ENCODE data around the gene SSH2. TPM values are rescaled to one million over a fixed set of nuclear protein-coding genes. Genes with fewer than 3 reads are reported as not detected.
A peak's percentile ranks its signal among the peaks of the same experiment; 100 is the strongest.

Gene SSH2
- total and polyA plus RNA-seq, 9 of the 15 experiments (the other 6 are each of a cell fraction or from before 2014, with no cell fraction given) = 3.9 to 16.1 (median 10.2) TPM

DNA sequence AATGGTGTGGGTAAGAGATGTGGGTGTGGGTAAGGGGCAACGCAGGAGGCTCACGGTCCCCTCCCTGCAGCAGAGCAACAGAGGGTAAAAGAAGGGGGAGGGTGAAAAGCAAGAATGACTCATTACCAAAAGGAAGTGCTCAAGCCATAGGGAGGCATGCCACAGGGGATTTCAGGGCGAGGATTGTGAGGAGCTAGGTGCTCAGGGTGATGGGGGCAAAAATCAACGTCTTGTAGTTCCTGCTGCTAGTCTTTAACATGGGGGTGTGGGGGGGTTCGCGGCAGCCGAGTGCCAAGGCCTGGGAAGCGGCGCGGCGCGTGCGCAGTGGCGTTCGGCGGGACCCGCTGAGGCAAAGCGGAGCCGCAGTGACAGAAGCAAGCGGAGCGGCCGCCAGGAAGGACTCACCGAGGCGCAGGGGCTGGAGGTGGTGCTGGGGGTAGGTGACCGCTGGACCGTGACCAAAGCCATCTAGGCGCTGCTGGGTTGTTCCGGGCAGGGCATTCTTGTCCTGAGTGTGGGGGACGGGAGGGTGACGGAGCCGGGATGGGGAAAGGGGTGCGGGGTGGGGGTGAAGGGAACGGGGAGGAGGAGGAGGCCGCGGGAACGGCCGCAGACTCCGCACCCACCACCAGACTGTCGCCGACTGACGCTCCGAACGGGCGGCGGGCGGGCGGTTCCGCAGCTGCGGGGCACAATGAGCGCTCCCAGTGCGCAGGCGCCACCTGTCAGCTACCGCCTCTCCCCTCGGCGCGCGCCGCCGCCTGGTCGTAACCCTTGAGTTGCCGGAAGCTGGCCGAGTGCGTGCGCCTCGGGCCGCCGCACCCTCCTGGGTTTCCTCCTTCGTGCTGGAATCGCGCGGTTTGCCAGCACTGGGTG is at the start of gene SSH2 (continued):
- TF ChIP-seq HMBOX1 (IDR thresholded peaks at IDR 0.05) (no peak), COPS2 (conservative IDR thresholded peaks at IDR 0.05) (no peak), SMC3 (conservative IDR thresholded peaks at IDR 0.05; ENCODE audit: insufficient read depth, low read depth, low read length) (no peak), ARHGAP35 (IDR thresholded peaks at IDR 0.05; ENCODE audit: partially characterized antibody) (no peak), TRIM24 (IDR thresholded peaks at IDR 0.05) (peak in 1 of 2 experiments; percentile 44; a peak in 2 of 4 replicates), WHSC1 (IDR thresholded peaks at IDR 0.05; ENCODE audit: low read length) (no peak), ZNF143 (CRISPR knock-in tag; IDR thresholded peaks at IDR 0.05) (no peak), ARID2 (IDR thresholded peaks at IDR 0.05) (peak; percentile 21; the same call in 1 of the 2 replicates), ZNF124 (CRISPR knock-in tag; IDR thresholded peaks at IDR 0.05) (no peak), PML (IDR thresholded peaks at IDR 0.05; ENCODE audit: low read length) (peak; percentile 57; the same call in 1 of the 2 replicates), NR1H2 (CRISPR knock-in tag; IDR thresholded peaks at IDR 0.05) (no peak), ZNF444 (CRISPR knock-in tag; IDR thresholded peaks at IDR 0.05) (no peak), ZNF699 (CRISPR knock-in tag; IDR thresholded peaks at IDR 0.05; ENCODE audit: insufficient replicate concordance) (no peak), GATAD2B (IDR thresholded peaks at IDR 0.05; ENCODE audit: borderline replicate concordance) (no peak), FOXP1 (CRISPR knock-in tag; IDR thresholded peaks at IDR 0.05) (no peak; the same call in 1 of the 2 replicates), RUNX1 (IDR thresholded peaks at IDR 0.05; ENCODE audit: low read depth) (no peak), CHD2 (IDR thresholded peaks at IDR 0.05; ENCODE audit: low read depth, low read length) (no peak), ZNF174 (CRISPR knock-in tag; IDR thresholded peaks at IDR 0.05) (no peak), SFPQ (IDR thresholded peaks at IDR 0.05; ENCODE audit: low read depth, low read length) (no peak), ETS1 (conservative IDR thresholded peaks at IDR 0.05; ENCODE audit: control insufficient read depth, low read depth, low read length) (peak; percentile 20; the same call in 1 of the 2 replicates), NCOA1 (IDR thresholded peaks at IDR 0.05; ENCODE audit: low read depth) (no peak)
- TF ChIP-seq, protein P1, sequence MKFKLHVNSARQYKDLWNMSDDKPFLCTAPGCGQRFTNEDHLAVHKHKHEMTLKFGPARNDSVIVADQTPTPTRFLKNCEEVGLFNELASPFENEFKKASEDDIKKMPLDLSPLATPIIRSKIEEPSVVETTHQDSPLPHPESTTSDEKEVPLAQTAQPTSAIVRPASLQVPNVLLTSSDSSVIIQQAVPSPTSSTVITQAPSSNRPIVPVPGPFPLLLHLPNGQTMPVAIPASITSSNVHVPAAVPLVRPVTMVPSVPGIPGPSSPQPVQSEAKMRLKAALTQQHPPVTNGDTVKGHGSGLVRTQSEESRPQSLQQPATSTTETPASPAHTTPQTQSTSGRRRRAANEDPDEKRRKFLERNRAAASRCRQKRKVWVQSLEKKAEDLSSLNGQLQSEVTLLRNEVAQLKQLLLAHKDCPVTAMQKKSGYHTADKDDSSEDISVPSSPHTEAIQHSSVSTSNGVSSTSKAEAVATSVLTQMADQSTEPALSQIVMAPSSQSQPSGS (CRISPR knock-in tag; IDR thresholded peaks at IDR 0.05) = no peak
- TF ChIP-seq, protein P2, sequence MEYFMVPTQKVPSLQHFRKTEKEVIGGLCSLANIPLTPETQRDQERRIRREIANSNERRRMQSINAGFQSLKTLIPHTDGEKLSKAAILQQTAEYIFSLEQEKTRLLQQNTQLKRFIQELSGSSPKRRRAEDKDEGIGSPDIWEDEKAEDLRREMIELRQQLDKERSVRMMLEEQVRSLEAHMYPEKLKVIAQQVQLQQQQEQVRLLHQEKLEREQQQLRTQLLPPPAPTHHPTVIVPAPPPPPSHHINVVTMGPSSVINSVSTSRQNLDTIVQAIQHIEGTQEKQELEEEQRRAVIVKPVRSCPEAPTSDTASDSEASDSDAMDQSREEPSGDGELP (CRISPR knock-in tag; IDR thresholded peaks at IDR 0.05; ENCODE audit: borderline replicate concordance) = peak; percentile 67; the same call in 1 of the 2 replicates
